Neural cell (in vitro differentiated cells): ENCODE measurements around the gene RFC2. TPM values are rescaled to one million over a fixed set of nuclear protein-coding genes. Genes with fewer than 3 reads are reported as not detected.

Source experiments
- H2AFZ ChIP-seq: fragments of 200-600, 300-800 bp; sonication (generic), shearing (Covaris generic); 2 replicates; pipeline ENCODE4 v1.6.0; 2014; ENCODE audit warnings: low read depth, mild to moderate bottlenecking, antibody characterized with exemption, low read length, moderate library complexity
- H3F3A ChIP-seq: fragments of 200-600 bp; shearing (Covaris generic); 2 replicates; pipeline ENCODE4 v1.6.1; 2016; ENCODE audit warnings: mild to moderate bottlenecking, moderate library complexity, mixed read lengths, antibody characterized with exemption, low read length; ENCODE audit not compliant: insufficient read depth, poor library complexity, severe bottlenecking
- H3K27ac ChIP-seq: fragments of 200-600, 300-800 bp; sonication (generic), shearing (Covaris generic); 2 replicates; pipeline ENCODE4 v1.5.1; 2014; ENCODE audit warnings: mild to moderate bottlenecking, low read length, moderate library complexity
- H3K27me3 ChIP-seq: fragments of 300-800, 200-600 bp; sonication (generic), shearing (Covaris generic); 2 replicates; pipeline ENCODE4 v1.6.0; 2014; ENCODE audit warnings: mild to moderate bottlenecking, low read depth, low read length, moderate library complexity; ENCODE audit not compliant: insufficient read depth
- H3K36me3 ChIP-seq: fragments of 300-800, 200-600 bp; sonication (generic), shearing (Covaris generic); 2 replicates; pipeline ENCODE4 v1.5.1; 2014; ENCODE audit warnings: mild to moderate bottlenecking, antibody characterized with exemption, low read length, moderate library complexity; ENCODE audit not compliant: insufficient read depth
- H3K4me2 ChIP-seq: fragments of 300-800, 200-600 bp; sonication (generic), shearing (Covaris generic); 2 replicates; pipeline ENCODE4 v1.6.0; 2014; ENCODE audit warnings: mild to moderate bottlenecking, low read length
- H3K4me3 ChIP-seq: fragments of 300-800, 200-600 bp; sonication (generic), shearing (Covaris generic); 2 replicates; pipeline ENCODE4 v1.5.1; 2014; ENCODE audit warnings: mild to moderate bottlenecking, low read length, moderate library complexity
- H3K79me2 ChIP-seq: fragments of 200-600 bp; shearing (Covaris generic); replicated peaks from 2 replicates; pipeline ENCODE4 v1.6.0; 2014; ENCODE audit warnings: mild to moderate bottlenecking, low read length, moderate library complexity; ENCODE audit not compliant: insufficient read depth
- H3K9ac ChIP-seq: fragments of 300-800, 200-600 bp; sonication (generic), shearing (Covaris generic); 2 replicates; pipeline ENCODE4 v1.6.1; 2016; ENCODE audit warnings: mild to moderate bottlenecking, low read length, mixed read lengths
- H3K9me2 ChIP-seq: fragments of 200-600 bp; shearing (Covaris generic); 2 replicates; pipeline ENCODE4 v1.6.1; 2016; ENCODE audit warnings: mild to moderate bottlenecking, low read length, mixed read lengths; ENCODE audit not compliant: insufficient read depth
- H3K9me3 ChIP-seq: fragments of 200-600, 300-800 bp; sonication (generic), shearing (Covaris generic); 2 replicates; pipeline ENCODE4 v1.6.1; 2016; ENCODE audit warnings: mild to moderate bottlenecking, mixed run types, low read length, moderate library complexity, mixed read lengths
- H4K20me1 ChIP-seq: fragments of 200-600 bp; shearing (Covaris generic); 2 replicates; pipeline ENCODE4 v1.6.1; 2016; ENCODE audit warnings: mild to moderate bottlenecking, mixed run types; ENCODE audit not compliant: insufficient read depth
- CTCF ChIP-seq: fragments of 450-650 bp; IDR thresholded peaks from 2 replicates; pipeline ENCODE4 v1.5.1; 2014; ENCODE audit warnings: antibody characterized with exemption, mild to moderate bottlenecking, moderate library complexity; ENCODE audit not compliant: poor library complexity, severe bottlenecking
- EP300 ChIP-seq: fragments of 450-650 bp; conservative IDR thresholded peaks from 2 replicates; pipeline ENCODE4 v1.6.1; 2014; ENCODE audit warnings: antibody characterized with exemption, mild to moderate bottlenecking, moderate library complexity; ENCODE audit not compliant: poor library complexity, severe bottlenecking
- EZH2 ChIP-seq: fragments of 200-600, 300-800 bp; shearing (Covaris generic), sonication (generic); IDR thresholded peaks from 2 replicates; pipeline ENCODE4 v1.6.1; 2014; ENCODE audit warnings: antibody characterized with exemption, low read length, borderline replicate concordance, mild to moderate bottlenecking; ENCODE audit not compliant: insufficient read depth, poor library complexity, severe bottlenecking
- MXI1 ChIP-seq: fragments of 450-650 bp; conservative IDR thresholded peaks from 2 replicates; pipeline ENCODE4 v1.6.1; 2014; ENCODE audit warnings: antibody characterized with exemption, mild to moderate bottlenecking; ENCODE audit not compliant: poor library complexity, severe bottlenecking
- POLR2AphosphoS5 ChIP-seq: IDR thresholded peaks from 2 replicates; pipeline ENCODE4 v1.6.1; 2012
- RAD21 ChIP-seq: fragments of 450-650 bp; conservative IDR thresholded peaks from 2 replicates; pipeline ENCODE4 v1.6.1; 2014; ENCODE audit warnings: antibody characterized with exemption, mild to moderate bottlenecking, moderate library complexity
- REST ChIP-seq: IDR thresholded peaks from 2 replicates; pipeline ENCODE4 v1.6.1; 2012; ENCODE audit warnings: borderline replicate concordance
- SMC3 ChIP-seq: fragments of 450-650 bp; conservative IDR thresholded peaks from 2 replicates; pipeline ENCODE4 v1.6.1; 2014; ENCODE audit warnings: antibody characterized with exemption, mild to moderate bottlenecking, moderate library complexity; ENCODE audit not compliant: poor library complexity
- TAF1 ChIP-seq: IDR thresholded peaks from 2 replicates; pipeline ENCODE4 v1.6.1; 2012; ENCODE audit warnings: low read depth
- polyA plus RNA-seq: library from polyadenylated mRNA; depleted of rRNA; stranded (reverse); fragments of >200 nt; gene quantifications from 2 replicates; pipeline ENCODE4 v1.2.3, GENCODE V29; 2014

Gene RFC2
- polyA plus RNA-seq, 1 donor from 2014 or later: 20.9 TPM

GRCh38 chr7:74221713-74222112 is 32.5 kb downstream of the RFC2 start:
- TF ChIP-seq RAD21: no peak
- TF ChIP-seq EP300: no peak
- TF ChIP-seq CTCF: no peak
- no peak for TF ChIP-seq REST
- TF ChIP-seq MXI1: no peak
- no peak for TF ChIP-seq TAF1
- TF ChIP-seq EZH2: no peak
- no peaks in the 10 kb centered on the region for H4K20me1 ChIP-seq
- H3K9ac ChIP-seq: no peak overlapping the region
- H3K27ac ChIP-seq: no peak overlapping the region
- no peaks in the 10 kb centered on the region for H3K79me2 ChIP-seq
- no peak overlapping the region for H3K4me2 ChIP-seq
- no peaks in the 10 kb centered on the region for H3K27me3 ChIP-seq
- H3K9me3 ChIP-seq: no peaks in the 10 kb centered on the region
- H3K36me3 ChIP-seq: no peaks in the 10 kb centered on the region
- no peaks in the 10 kb centered on the region for H3K9me2 ChIP-seq
- no peaks in the 10 kb centered on the region for H3F3A ChIP-seq
- H2AFZ ChIP-seq: no peak overlapping the region
- H3K4me3 ChIP-seq: no peak overlapping the region

- H3K27ac ChIP-seq: no peak overlapping the region
- H3K27me3 ChIP-seq: no peaks in the 10 kb centered on the region
- no peaks in the 10 kb centered on the region for H4K20me1 ChIP-seq
- no peak overlapping the region for H2AFZ ChIP-seq
- no peaks in the 10 kb centered on the region for H3K9me3 ChIP-seq
- no peak overlapping the region for H3K4me3 ChIP-seq
- no peak overlapping the region for H3K9ac ChIP-seq
- no peaks in the 10 kb centered on the region for H3K9me2 ChIP-seq
- H3K36me3 ChIP-seq: no peaks in the 10 kb centered on the region
- H3K79me2 ChIP-seq: no peaks in the 10 kb centered on the region
- no peak overlapping the region for H3K4me2 ChIP-seq
- H3F3A ChIP-seq: no peaks in the 10 kb centered on the region
- no peak for TF ChIP-seq CTCF
- no peak for TF ChIP-seq EP300
- TF ChIP-seq RAD21: no peak
- no peak for TF ChIP-seq TAF1
- TF ChIP-seq POLR2AphosphoS5: no peak
- no peak for TF ChIP-seq SMC3
- no peak for TF ChIP-seq MXI1
- no peak for TF ChIP-seq EZH2
- TF ChIP-seq REST: no peak
Observed at GRCh38 chr7:74220229-74220628, 34.0 kb downstream of the RFC2 start.
